ENCODE data around the gene LIN7A.

LIN7A gene

GRCh38 chr12:80860206-80860605 is 77.5 kb downstream of the LIN7A start:
- DNase-seq (ENCODE audit: low read depth, low spot score): no peak

GRCh38 chr12:80858356-80858755 is 79.4 kb downstream of the LIN7A start:
- DNase-seq (ENCODE audit: low read depth, low spot score): no peak

GRCh38 chr12:80857311-80857710 is 80.4 kb downstream of the LIN7A start:
- no peak for DNase-seq (ENCODE audit: low read depth, low spot score)

- no peak for DNase-seq (ENCODE audit: low read depth, low spot score)
Measured at GRCh38 chr12:80849337-80849736, 88.4 kb downstream of the LIN7A start.

GRCh38 chr12:80848858-80849257 is 88.9 kb downstream of the LIN7A start:
- DNase-seq (ENCODE audit: low read depth, low spot score): no peak

- DNase-seq (ENCODE audit: low read depth, low spot score): no peak
Measured at GRCh38 chr12:80847575-80847974, 90.2 kb downstream of the LIN7A start.

GRCh38 chr12:80846952-80847351 is 90.8 kb downstream of the LIN7A start:
- no peak for DNase-seq (ENCODE audit: low read depth, low spot score)

- DNase-seq (ENCODE audit: low read depth, low spot score): no peak
Measured at GRCh38 chr12:80845639-80846038, 92.1 kb downstream of the LIN7A start.

- DNase-seq (ENCODE audit: low read depth, low spot score): no peak
Measured at GRCh38 chr12:80843969-80844368, 93.8 kb downstream of the LIN7A start.

- no peak for DNase-seq (ENCODE audit: low read depth, low spot score)
Measured at GRCh38 chr12:80838708-80839107, 99.0 kb downstream of the LIN7A start.

GRCh38 chr12:80838024-80838658 is 99.6 kb downstream of the LIN7A start:
- DNase-seq (ENCODE audit: low read depth, low spot score): no peak

GRCh38 chr12:80837342-80837978 is 100.3 kb downstream of the LIN7A start:
- no peak for DNase-seq (ENCODE audit: low read depth, low spot score)

- DNase-seq (ENCODE audit: low read depth, low spot score): no peak
Measured at GRCh38 chr12:80834724-80835123, 103.0 kb downstream of the LIN7A start.

GRCh38 chr12:80830533-80831088 is 107.1 kb downstream of the LIN7A start:
- no peak for DNase-seq (ENCODE audit: low read depth, low spot score)

- DNase-seq (ENCODE audit: low read depth, low spot score): no peak
Measured at GRCh38 chr12:80829767-80830166, 108.0 kb downstream of the LIN7A start.

- DNase-seq (ENCODE audit: low read depth, low spot score): no peak
Measured at GRCh38 chr12:80825506-80825905, 112.2 kb downstream of the LIN7A start.

GRCh38 chr12:80823393-80823792 is 114.3 kb downstream of the LIN7A start:
- DNase-seq (ENCODE audit: low read depth, low spot score): no peak

GRCh38 chr12:80821513-80822000 is 116.2 kb downstream of the LIN7A start:
- no peak for DNase-seq (ENCODE audit: low read depth, low spot score)

GRCh38 chr12:80818878-80819277 is 118.9 kb downstream of the LIN7A start:
- no peak for DNase-seq (ENCODE audit: low read depth, low spot score)

- DNase-seq (ENCODE audit: low read depth, low spot score): no peak
Measured at GRCh38 chr12:80815351-80815750, 122.4 kb downstream of the LIN7A start.

GRCh38 chr12:80814453-80814852 is 123.3 kb downstream of the LIN7A start:
- no peak for DNase-seq (ENCODE audit: low read depth, low spot score)

- DNase-seq (ENCODE audit: low read depth, low spot score): no peak
Measured at GRCh38 chr12:80813820-80814219, 123.9 kb downstream of the LIN7A start.
